Skin of body (tissue), 2 donors: ENCODE measurements around the gene LRP1. TPM values are rescaled to one million over a fixed set of nuclear protein-coding genes. Genes with fewer than 3 reads are reported as not detected.

Source experiments
- DNase-seq: peaks from one replicate; lab custom pipeline; 2025; lab: John Stamatoyannopoulos, UW
- total RNA-seq: library from RNA; depleted of rRNA; stranded (reverse); fragments of >200 nt; gene quantifications from one replicate; pipeline ENCODE4 v1.2.3, GENCODE V29; 2014

The LRP1 gene
- total RNA-seq, 1 donor from 2014 or later: 149 TPM

GRCh38 chr12:57170927-57171326 is 42.6 kb downstream of the LRP1 start:
- no peak for DNase-seq

- DNase-seq: no peak
Measured at GRCh38 chr12:57171668-57172067, 43.4 kb downstream of the LRP1 start.

GRCh38 chr12:57173089-57173488 is 44.8 kb downstream of the LRP1 start:
- no peak for DNase-seq

DNA sequence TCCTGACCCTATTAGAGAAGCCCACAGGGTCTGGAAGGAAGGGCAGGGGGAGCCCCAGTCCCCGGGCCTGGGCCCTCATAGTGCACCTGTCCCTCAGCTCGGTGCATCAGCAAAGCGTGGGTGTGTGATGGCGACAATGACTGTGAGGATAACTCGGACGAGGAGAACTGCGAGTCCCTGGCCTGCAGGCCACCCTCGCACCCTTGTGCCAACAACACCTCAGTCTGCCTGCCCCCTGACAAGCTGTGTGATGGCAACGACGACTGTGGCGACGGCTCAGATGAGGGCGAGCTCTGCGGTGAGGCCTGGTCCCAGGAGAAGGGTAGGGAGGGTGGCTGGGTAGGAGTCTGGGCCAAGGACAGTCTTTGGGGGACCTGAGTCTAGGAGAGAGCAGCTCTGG is 45.4 kb downstream of the LRP1 start:
- no peak for DNase-seq

DNA sequence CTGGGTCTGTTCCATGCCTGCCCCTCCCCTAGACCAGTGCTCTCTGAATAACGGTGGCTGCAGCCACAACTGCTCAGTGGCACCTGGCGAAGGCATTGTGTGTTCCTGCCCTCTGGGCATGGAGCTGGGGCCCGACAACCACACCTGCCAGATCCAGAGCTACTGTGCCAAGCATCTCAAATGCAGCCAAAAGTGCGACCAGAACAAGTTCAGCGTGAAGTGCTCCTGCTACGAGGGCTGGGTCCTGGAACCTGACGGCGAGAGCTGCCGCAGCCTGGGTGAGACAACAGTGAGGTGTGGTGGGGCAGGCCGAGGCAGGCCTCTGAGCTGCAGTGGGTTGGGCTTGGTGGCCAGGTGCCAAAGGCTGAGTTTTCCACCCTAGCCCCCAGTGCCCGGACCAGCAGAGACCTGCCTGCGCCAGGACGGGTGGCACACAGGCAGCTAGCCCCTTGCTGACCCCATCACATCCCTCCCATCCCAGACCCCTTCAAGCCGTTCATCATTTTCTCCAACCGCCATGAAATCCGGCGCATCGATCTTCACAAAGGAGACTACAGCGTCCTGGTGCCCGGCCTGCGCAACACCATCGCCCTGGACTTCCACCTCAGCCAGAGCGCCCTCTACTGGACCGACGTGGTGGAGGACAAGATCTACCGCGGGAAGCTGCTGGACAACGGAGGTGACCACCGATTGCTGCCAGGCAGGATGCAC is 47.3 kb downstream of the LRP1 start:
- no peak for DNase-seq

DNA sequence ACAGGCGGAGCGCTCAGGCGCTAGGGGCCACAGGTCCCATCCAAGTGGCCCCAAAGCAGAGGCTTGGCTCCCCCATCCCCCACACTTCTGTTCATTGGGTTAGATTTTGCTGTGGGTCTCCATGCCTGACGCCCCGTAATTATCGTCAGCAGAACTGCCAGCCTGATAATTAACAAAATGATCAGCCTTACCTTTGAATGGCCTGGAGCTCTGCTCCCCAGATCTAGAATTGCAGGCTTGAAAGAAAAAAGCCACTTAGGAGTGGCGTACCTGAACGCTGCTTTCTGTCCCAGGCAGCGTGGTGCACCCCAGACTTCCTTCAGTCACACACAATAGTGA is 47.8 kb downstream of the LRP1 start:
- no peak for DNase-seq

- DNase-seq: no peak
Measured at GRCh38 chr12:57176846-57177245, 48.6 kb downstream of the LRP1 start.

- no peak for DNase-seq
Measured at GRCh38 chr12:57177354-57177753, 49.1 kb downstream of the LRP1 start.

DNA sequence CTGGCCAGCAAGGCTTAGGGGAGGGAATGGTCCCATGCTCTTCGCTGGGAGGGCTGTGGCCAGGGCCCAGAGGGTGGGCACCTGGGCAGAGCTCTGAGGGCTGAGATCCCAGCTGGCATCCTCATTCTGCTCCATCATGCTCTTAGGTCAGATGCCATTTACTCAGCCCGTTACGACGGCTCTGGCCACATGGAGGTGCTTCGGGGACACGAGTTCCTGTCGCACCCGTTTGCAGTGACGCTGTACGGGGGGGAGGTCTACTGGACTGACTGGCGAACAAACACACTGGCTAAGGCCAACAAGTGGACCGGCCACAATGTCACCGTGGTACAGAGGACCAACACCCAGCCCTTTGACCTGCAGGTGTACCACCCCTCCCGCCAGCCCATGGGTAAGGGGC is 49.9 kb downstream of the LRP1 start:
- DNase-seq: no peak

GRCh38 chr12:57179331-57180086 is 51.2 kb downstream of the LRP1 start:
- DNase-seq: no peak

GRCh38 chr12:57180321-57180989 is 52.2 kb downstream of the LRP1 start:
- DNase-seq: no peak

DNA sequence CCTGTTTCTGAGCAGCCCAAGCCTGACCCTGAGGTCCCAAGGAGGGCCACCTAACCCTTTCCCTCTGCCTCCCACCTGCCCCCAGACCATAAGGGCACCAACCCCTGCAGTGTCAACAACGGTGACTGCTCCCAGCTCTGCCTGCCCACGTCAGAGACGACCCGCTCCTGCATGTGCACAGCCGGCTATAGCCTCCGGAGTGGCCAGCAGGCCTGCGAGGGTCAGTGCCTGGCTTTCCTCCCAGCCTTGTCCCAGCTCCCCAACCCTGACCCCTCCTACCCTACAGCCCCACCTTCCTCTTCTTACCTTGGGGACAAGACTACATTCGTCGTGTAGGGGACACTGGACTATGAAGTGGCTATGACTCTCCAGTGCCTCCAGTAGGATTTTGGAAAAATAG is 52.8 kb downstream of the LRP1 start:
- DNase-seq: no peak

GRCh38 chr12:57181561-57182155 is 53.4 kb downstream of the LRP1 start:
- no peak for DNase-seq

GRCh38 chr12:57182918-57183575 is 54.8 kb downstream of the LRP1 start:
- DNase-seq: peak; percentile 56

DNA sequence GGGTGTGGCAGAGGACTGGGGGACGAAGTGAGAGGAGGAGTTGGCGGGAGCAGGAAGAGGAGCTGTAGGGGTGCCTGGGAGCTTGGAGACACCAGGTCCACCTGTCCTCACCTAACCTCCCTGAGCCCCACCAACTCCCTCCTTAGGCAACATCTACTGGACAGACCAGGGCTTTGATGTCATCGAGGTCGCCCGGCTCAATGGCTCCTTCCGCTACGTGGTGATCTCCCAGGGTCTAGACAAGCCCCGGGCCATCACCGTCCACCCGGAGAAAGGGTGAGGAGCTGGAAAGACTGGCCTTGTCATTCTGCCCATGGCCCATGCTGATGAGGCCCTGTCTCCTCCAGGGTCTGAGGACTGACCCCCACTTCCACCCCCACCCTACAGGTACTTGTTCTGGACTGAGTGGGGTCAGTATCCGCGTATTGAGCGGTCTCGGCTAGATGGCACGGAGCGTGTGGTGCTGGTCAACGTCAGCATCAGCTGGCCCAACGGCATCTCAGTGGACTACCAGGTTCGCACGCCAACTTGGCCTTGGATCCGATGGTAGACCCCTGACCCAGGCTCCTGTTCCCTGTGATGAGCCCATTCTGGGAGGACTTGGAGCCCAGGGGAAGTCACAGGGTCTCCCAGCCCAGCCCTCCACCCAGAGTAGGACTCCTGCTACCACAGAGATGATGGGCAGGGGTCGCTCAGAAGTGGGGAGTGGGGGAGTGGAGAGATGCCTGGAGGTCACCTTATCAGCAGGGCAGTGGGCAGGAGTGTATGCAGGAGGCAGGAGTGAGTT is 55.8 kb downstream of the LRP1 start:
- DNase-seq: no peak

DNA sequence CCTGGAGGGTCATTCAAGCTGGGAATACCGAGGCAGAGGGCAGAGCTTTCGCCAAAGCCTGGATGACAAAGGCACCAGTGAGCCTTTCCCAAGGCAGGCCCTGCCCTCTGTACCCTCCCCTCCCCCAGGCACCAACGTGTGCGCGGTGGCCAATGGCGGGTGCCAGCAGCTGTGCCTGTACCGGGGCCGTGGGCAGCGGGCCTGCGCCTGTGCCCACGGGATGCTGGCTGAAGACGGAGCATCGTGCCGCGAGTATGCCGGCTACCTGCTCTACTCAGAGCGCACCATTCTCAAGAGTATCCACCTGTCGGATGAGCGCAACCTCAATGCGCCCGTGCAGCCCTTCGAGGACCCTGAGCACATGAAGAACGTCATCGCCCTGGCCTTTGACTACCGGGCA is 57.1 kb downstream of the LRP1 start:
- DNase-seq: no peak

GRCh38 chr12:57185906-57186508 is 57.7 kb downstream of the LRP1 start:
- DNase-seq: no peak

DNA sequence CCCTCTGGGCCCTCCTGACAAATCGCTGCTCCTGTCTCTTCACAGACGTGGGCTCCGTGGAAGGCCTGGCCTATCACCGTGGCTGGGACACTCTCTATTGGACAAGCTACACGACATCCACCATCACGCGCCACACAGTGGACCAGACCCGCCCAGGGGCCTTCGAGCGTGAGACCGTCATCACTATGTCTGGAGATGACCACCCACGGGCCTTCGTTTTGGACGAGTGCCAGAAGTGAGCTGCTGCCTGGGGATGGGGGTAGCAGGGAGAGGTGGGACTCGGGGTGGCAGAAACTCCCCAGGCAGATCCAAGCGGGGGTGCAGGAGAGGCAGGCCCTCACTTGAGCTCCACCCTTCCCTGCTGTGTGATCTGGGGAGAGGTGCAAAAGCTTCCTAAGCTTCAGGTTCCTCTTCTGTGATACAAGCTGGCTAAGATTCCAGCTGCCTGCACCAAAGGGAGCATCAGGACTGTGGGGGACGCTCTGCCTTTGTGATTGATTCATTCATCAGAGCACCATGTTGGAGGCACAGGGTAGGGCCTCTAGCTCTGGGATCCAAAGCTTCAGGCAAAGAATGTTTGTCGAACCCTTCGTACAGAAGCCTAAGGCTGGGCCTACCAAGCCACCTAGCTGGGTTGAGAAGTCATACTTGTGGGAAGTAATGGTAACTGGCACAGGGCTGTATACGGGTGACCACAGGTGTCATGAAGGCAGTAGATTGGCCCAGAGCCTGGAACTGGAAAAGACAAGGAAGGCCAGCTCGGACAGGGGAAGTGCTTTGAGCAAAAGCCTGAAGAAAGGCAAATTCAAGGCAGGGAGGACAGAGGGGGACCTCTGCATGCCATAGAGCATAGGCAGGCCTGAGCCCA is 59.2 kb downstream of the LRP1 start:
- no peak for DNase-seq

DNA sequence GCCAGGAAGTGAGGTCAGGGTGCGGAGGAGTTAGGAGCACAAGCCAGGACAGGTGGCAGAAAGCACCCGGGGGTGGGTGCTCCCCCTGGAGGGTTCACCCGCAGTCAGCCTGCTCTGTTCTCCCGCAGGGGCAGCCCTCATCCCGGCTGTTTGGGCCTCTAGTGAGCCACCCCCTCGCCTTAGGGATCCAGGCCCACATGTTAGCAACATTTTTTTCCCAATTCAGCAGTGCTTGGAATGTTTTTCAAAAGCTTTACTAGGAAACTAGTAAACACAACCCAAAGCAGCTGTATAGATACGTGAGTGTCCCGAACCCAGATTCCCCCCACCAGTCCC is 59.8 kb downstream of the LRP1 start:
- DNase-seq: no peak

- no peak for DNase-seq
Measured at GRCh38 chr12:57190037-57190436, 61.8 kb downstream of the LRP1 start.
